Epidermal melanocyte (primary cell): Measurements from ENCODE around the gene ERC2.
"Not testable (repeated sequence)": the region's sequence is repeated elsewhere in the genome, so short reads cannot be mapped to it uniquely, and the experiment has no call there.

ENCODE experiments used
- DNase-seq: peaks from one replicate; pipeline ENCODE4 v3.0.0; 2011; ENCODE audit warnings: low spot score; ENCODE audit not compliant: insufficient read length

ERC2 gene

GRCh38 chr3:56318891-56319290 is 149.4 kb downstream of the ERC2 start:
- no peak for DNase-seq

DNA sequence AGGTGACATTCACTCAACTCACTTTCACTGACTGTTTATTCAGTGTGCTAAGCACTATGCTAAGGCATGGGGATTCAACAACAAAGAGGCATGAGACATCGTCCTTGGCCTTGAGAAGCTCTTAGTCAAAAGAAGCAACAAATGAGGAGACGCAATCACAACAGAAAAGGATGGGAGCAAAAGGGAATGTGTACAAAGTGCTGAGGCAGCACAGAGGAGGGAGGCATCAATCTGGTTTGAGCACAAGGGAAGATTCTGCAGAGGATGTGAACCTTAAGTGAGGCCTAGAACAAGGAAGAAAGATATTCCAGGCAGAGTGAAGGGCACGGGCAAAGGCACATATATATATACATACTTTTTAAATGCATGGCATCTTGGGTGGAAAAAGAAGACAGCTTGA is 151.3 kb downstream of the ERC2 start:
- no peak for DNase-seq

DNA sequence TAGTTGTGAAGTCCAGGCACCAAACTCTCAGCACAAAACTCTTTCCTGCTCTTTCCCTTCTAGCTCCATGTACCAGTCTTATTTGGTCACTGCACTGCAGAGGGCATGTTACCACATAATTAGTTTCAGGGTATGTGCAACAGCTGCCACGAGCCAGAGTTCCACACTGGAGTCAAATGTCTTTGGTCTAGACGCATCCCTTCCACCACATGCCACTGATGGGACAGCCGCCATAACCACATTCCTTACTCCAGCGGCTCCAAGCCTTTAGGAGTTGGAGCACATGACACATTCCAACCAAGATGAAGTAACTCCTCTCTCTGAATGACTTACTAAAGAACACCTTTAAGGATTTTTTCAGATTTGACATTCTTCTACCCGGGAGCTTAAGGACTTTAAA is 153.4 kb downstream of the ERC2 start:
- peak; percentile 34 for DNase-seq

DNA sequence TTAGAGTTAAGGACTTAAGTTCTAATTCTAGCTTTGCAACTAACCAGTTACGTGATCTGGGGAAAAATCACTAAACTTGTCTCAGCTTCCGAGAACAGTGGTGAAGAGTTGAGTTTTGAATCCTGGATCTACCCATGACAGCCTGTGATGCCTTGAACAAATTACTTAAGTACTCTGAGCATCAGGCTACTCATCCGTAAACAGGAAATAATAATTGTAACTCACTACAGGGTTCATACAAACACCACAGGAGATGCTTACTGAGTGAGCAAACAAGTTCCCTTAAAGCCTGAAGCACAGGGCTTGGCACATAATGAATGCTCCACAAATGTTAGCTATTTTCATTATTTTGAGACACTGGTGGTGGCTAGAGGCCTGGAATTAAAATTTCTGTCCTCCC is 158.8 kb downstream of the ERC2 start:
- DNase-seq: no peak

- DNase-seq: no peak
These were observed 159.8 kb downstream of the ERC2 start for GRCh38 chr3:56308471-56308870.

GRCh38 chr3:56304069-56304468 is 164.2 kb downstream of the ERC2 start:
- no peak for DNase-seq

- no peak for DNase-seq
These were observed 164.8 kb downstream of the ERC2 start for GRCh38 chr3:56303487-56303886.

GRCh38 chr3:56302417-56302816 is 165.8 kb downstream of the ERC2 start:
- DNase-seq: no peak

DNA sequence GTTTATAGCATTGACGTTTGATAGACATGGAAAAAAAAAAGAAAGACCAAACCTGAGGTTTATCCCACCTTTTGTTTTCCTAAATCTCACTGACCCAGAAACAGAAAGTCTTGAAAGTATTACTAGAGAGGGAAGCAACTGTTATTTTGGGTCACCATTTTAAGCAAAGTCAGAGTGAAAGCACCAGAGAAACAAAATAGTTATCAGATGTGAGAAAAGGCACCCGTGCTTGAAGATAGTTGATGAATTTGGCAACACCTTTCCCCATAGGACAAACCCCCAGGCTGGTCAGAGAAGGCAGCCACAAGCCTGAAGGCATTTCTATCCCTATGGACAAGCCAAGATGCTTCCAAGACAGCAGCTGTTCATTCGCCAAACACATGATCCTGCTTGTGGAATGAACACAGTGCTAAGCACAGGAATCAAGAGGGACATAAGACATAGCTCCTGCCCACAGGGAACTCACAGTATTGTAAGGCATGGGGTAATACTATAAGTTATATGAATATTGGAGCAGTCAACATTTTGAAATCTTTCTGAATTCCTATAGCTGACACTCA is 170.9 kb downstream of the ERC2 start:
- DNase-seq: no peak

DNA sequence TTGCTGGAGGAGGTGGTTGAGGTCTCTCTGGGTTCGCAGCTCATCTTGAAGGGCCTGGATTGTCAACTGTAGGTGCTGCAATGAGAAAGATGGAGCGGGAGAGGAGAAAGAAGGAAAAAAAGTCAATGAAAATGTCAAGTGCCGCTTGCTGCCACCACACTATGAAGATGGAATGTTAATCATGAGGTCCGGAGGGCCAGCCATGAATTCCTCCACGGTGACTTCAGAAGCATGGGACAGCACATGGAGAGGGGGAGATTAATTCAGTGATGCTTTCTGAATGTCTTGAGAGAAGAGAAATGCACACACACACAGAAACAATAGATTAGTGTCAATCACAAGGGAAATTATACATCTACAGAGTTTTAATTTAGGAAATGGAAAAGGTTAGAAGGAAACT is 171.9 kb downstream of the ERC2 start:
- DNase-seq: no peak

DNA sequence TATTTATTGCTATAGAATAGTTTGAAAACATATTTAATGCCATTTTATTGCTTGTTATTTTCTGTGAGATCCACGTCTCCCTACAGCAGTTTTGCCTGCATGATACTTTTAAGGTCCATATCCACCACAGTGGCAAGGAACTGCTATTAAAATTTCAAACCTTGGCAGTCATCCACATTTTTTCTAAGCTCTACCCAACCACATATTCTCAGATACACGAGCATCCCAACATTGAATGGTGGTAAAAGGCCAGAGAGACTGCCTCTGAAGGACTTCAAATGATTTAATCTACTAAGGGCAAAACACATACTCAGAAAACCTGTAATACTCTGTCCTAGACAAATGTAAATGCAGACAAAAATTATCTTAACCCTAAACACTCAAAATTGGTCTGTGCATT is 173.1 kb downstream of the ERC2 start:
- DNase-seq: no peak

GRCh38 chr3:56294286-56294685 is 174.0 kb downstream of the ERC2 start:
- no peak for DNase-seq

- no peak for DNase-seq
These were observed 176.3 kb downstream of the ERC2 start for GRCh38 chr3:56291953-56292352.

GRCh38 chr3:56291244-56291680 is 177.0 kb downstream of the ERC2 start:
- DNase-seq: no peak

GRCh38 chr3:56290374-56290773 is 177.9 kb downstream of the ERC2 start:
- DNase-seq: no peak

DNA sequence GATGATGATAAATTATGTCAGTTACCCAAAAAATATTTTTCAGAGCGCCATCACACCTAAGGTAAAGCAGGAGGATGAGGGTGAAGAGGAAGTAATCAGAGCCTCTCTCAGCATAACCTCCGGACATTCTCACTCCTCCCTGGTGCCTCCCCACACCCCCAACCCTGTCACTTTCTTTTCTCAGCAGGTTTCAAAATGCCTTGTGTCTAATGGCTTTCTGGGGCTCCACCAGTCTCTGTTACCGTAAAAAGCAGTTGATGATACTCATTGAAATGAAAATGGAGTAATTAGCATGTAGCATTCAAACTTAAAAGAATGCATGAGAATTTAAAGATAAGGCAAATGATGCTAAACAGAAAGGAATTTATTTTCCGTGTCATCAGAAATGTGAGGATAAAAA is 180.0 kb downstream of the ERC2 start:
- no peak for DNase-seq

GRCh38 chr3:56282341-56282740 is 185.9 kb downstream of the ERC2 start:
- DNase-seq: no peak

GRCh38 chr3:56277236-56277635 is 191.0 kb downstream of the ERC2 start:
- no peak for DNase-seq

DNA sequence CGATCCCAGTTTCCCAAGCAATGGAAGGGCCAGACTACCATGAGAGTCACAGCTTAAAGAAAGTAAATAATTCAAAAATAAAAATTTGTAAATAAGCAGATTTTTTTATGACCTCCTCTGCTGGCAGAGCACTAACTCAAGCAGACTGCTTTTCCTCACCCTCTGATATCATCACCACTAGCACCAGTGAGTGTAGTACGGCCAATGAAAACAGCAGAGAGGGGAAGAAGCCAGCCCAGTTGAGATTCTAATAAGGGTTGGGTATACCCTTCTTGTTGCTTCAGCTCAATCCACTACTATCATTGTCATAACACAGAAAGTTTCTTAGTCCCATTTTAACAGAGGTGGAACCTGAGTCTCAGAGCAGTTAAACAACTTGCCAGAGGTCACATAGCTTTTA is 193.1 kb downstream of the ERC2 start:
- no peak for DNase-seq

DNA sequence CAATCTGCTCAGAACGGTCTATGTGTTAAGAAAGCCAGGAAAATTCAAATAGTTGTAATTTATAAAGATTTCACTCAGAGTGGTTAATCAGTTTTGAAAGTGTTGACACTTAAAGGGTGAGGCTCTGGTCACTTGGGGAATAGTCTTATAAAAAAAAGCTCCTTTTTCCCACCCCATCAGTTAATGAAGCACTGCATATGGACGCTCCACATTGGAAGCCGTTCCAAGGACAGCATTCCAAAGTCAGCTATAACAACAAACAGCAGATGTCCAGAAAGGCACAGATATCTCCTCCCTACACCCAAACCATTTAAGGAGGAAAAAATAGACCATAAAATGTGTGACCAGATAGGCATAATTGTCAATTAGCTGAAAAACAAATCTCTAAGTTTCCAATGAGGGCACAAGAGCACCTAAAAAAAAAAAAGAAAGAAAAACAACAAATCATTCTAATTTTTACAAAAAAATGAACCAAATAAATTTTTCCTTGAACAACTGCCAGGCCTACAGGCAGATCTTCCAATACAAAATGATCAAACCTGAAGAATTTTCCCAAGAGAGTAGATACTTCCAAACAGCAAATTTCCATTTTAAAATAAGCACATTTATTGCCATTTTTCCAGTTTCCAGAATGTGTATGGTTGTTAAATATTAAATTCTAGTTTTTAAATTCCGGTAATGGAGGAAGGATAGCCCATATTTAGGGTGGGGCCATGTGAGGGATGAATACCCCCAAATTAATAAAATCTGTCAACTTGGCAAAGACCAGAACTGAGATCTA is 198.3 kb downstream of the ERC2 start:
- no peak for DNase-seq

GRCh38 chr3:56268616-56269383 is 199.5 kb downstream of the ERC2 start:
- no peak for DNase-seq

- not testable (repeated sequence) for DNase-seq
These were observed 206.4 kb downstream of the ERC2 start for GRCh38 chr3:56261852-56262251.

DNA sequence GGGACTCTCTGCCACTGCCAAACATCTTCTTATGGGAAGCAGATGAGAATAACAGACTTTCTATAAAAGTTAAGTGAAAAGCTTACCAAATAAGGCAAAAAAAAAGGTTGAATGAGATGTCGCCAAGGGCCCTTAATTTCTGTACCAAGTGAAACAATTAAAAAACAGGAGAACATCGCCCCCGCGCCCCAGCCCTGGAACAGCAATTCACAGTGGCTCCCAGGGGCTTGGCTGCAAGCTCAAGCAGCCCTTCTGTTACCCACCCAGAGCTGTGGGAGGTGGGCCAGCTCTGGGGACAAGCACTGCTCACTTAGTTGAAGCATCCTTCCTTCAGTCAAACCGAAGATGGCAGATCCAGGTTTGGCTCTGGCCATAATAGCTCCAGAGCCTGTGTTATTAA is 208.0 kb downstream of the ERC2 start:
- no peak for DNase-seq
